HG03097 (cell line): ENCODE results near the gene MYO1E.

ENCODE experiments used
- ATAC-seq: cut with Tn5 transposase; IDR thresholded peaks from one replicate; pipeline ENCODE4 v1.9.1; 2021; ENCODE audit not compliant: unreplicated experiment, low FRiP score

MYO1E gene

GRCh38 chr15:59326856-59327255 lies 45.8 kb downstream of the MYO1E start:
- ATAC-seq = no peak

GRCh38 chr15:59322056-59322759 lies 50.5 kb downstream of the MYO1E start:
- ATAC-seq = no peak

GRCh38 chr15:59321000-59321689 lies 51.5 kb downstream of the MYO1E start:
- ATAC-seq = no peak

DNA sequence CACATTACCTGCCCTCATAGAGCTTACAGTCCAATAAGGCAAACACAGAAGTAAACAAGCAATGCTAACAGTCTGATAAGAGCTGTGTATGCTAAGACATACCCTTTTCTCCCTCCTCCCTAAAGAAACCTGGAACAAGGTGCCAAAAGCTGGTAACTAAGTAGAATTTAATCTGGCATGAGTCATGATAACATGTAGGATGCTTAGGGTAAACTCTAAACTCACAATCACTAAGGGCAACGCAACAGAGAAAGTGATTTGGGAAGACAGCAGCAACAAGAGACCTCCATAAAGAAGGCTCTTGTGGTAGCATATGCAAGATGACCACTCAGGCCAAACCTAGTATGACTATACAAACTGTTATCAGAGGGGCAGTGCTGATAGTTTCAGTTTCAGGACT lies 55.5 kb downstream of the MYO1E start:
- no peak for ATAC-seq

GRCh38 chr15:59315914-59316451 lies 56.7 kb downstream of the MYO1E start:
- ATAC-seq = no peak

DNA sequence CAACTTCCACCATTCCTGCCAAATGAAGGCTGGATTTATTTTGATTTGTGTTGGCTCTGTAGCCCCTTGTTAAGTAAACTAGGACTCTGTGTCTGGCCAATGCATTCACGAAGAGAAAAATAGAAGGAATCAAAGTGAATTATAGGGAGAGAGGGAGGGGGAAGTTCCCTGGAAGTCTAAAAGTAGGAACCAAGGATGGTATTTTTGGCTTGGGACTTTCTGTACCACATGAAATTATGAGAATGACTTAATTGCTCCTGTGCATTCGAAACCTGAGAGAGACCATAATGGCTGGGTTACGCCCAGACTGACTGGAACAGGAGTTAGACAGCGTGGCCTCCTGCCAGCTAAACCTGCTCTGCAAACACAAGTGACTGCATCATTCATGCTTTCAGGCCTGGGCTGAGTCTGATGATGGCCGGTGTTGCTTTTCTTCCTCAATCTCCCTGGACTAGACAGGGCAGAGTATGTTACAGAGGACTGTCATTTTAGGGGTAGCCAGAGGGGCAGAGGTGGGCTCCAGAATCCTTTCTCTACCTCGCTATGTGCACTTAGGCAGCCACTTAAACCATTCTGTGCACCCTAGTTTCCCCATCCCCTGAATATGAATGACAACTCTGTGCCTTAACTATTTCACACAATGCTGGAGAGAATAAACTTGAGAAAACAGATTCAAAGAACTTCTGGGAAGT lies 58.9 kb downstream of the MYO1E start:
- ATAC-seq = peak; percentile 53

GRCh38 chr15:59312205-59312604 lies 60.5 kb downstream of the MYO1E start:
- ATAC-seq = no peak

DNA sequence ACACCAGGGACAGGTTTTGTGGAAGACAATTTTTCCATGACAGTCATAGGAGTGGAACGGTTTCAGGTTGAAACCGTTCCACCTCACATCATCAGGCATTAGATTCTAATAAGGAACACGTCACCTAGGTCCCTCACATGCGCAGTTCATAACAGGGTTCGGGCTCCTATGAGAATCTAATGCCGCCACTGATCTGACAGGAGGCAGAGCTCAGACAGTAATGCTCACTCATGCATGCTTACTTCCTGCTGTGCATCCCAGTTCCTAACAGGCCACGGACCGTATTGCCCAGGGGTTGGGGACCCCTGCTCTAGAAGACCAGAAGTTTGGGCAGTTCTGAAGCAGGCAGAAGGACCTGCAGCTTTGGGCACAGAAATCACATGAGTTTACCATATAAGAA lies 61.5 kb downstream of the MYO1E start:
- ATAC-seq = no peak

DNA sequence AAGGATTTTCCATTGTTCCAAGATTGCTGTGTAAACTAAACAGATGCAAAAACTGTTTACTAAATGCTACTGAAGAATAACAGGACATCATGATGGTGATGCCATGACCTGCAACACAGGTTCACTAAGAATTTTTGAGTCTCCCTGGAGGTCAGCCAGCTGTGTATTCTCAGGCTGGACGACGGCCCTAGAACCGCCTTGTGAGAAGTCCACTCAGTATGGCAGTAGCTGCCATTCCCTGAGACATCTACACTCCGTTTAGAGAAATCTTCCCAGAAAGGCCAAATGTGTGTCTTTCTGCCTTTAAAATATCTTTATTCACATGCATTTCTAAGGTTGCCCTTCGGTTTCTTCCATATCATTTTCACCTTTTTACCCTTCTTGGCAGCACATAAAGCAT lies 63.3 kb downstream of the MYO1E start:
- ATAC-seq = no peak

DNA sequence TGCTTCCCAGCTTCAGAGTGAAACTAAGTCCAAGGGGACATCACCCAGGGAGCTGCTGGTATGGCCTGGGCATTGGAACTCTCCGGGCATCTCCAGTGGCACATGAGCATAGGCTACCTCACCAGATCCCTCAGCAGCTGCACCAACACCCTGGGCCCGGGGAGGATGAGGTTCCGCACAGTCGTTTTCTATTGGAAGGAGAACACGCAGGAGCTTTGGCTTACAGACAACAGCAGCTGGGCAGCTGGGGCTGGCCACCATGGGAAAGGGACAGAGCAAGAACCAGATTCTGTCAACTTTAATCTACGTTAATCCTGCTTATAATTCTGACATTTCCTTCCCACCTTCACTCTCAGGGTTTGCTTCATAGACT lies 65.5 kb downstream of the MYO1E start:
- no peak for ATAC-seq

DNA sequence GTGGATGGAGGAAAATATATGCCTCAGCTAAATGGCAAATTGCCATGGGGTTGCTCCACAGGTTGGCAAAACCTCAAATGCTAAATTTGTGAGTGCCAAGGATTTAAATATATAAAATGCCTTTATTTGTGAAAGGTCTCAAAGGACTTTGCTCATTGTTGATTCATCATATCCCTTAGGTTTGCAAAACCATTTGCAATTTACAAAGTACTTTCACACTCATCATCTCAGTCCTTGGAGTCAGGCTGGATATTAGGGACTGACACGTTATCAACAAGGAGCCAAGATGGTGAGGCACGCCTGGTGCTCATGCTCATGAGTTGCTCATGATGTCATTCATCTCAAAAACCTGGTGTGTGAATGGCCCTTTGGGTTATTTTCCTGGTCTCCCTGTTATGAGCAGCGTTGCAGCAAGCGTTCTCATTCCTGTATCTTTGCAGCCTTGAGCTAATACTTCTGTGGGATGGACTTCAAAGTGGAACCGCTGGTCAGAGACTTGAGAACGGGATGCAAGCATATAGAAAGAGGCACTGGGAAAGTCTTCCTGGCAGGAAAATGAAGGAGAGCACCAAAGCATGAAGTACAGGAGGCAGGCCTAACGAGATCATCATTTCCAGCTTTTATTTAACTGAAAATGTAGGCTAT lies 66.0 kb downstream of the MYO1E start:
- ATAC-seq = no peak

- no peak for ATAC-seq
Observed at GRCh38 chr15:59304807-59305206, 67.9 kb downstream of the MYO1E start.

- no peak for ATAC-seq
Observed at GRCh38 chr15:59304034-59304795, 68.5 kb downstream of the MYO1E start.

- no peak for ATAC-seq
Observed at GRCh38 chr15:59303633-59304032, 69.0 kb downstream of the MYO1E start.

- ATAC-seq = no peak
Observed at GRCh38 chr15:59303136-59303535, 69.5 kb downstream of the MYO1E start.

- ATAC-seq = no peak
Observed at GRCh38 chr15:59301527-59301926, 71.1 kb downstream of the MYO1E start.

DNA sequence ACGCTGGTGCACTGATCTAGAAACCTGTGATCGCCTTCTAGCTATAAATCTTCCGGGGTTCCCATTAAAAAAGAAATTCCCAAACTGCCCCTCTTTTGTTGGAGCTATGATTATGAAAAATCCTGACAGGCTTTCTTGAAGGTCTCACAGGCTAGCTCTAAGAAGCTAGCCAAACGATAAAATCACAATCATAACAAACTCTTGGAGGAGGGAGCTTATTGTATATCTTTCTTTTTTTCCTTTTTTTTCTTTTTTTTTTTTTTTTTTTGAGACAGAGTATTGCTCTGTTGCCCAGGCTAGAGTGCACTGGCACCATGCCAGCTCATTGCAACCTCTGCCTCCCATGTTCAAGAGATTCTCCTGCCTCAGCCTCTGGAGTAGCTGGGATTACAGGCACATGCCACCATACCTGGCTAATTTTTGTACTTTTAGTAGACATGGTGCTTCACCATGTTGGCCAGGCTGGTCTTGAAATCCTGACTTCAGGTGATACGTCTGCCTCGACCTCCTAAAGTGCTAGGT lies 72.0 kb downstream of the MYO1E start:
- no peak for ATAC-seq

GRCh38 chr15:59299929-59300617 lies 72.6 kb downstream of the MYO1E start:
- ATAC-seq = peak; percentile 38

DNA sequence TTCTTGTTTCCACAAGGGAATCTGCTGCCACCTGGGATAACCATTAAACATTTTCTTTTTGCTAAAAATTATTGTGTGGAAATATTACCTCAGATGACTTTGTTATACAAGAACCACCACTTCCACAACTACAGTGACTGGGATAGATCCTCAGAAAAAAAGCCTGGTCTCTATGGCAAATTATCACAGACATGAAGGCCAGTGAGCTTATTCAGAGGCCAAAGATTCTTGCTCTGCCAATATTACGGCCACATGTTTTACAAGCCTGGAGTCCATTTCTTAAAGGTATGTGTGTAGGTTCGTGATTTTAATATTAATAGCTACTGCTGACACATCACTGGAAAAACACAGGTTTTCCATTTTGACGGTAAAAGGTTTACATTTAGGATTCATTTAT lies 73.8 kb downstream of the MYO1E start:
- no peak for ATAC-seq
